HEK293 (cell line): ENCODE data around the gene ALDH18A1.

Experiments used
- CTCF ChIA-PET: fragments of 350-600 bp; formaldehyde crosslinking; extraction: SDS; loops from one replicate; lab custom pipeline; 2021; ENCODE audit warnings: antibody characterized with exemption; lab: Yijun Ruan, JAX
- POLR2A ChIA-PET: fragments of 300-600 bp; formaldehyde crosslinking; extraction: SDS; loops from one replicate; lab custom pipeline; 2020; ENCODE audit warnings: antibody characterized with exemption, inconsistent platforms; lab: Yijun Ruan, JAX
- H3K27ac ChIP-seq: fragments of 200-500 bp; sonication (Bioruptor generic); 2 replicates; pipeline ENCODE4 v1.5.1; 2014; ENCODE audit warnings: low read depth, low read length, control low read depth, inconsistent platforms; ENCODE audit errors: extremely low read depth
- H3K36me3 ChIP-seq, 2 experiments: fragments of 200-500 bp in 1 of 2; sonication (Bioruptor generic) in 1 of 2; 1 replicate in 1 of 2; 2 replicates in 1 of 2; pipeline ENCODE4 v1.5.1; 2014 to 2017; ENCODE audit warnings: inconsistent platforms in 2 of 2, low read length in 2 of 2; ENCODE audit not compliant: control insufficient read depth in 2 of 2, insufficient read depth in 1 of 2
- H3K4me1 ChIP-seq: fragments of 200-500 bp; sonication (Bioruptor generic); 2 replicates; pipeline ENCODE4 v1.5.1; 2014; ENCODE audit warnings: mild to moderate bottlenecking, low read length, inconsistent platforms; ENCODE audit not compliant: control insufficient read depth, insufficient read depth
- H3K4me3 ChIP-seq: 2 replicates; pipeline ENCODE4 v1.5.1; 2011; ENCODE audit warnings: low read depth, mild to moderate bottlenecking, control low read depth, low read length, moderate library complexity
- H3K9me3 ChIP-seq: fragments of 200-500 bp; sonication (Bioruptor generic); 2 replicates; pipeline ENCODE4 v1.5.1; 2014; ENCODE audit warnings: low read depth, low read length, inconsistent platforms; ENCODE audit not compliant: control insufficient read depth, insufficient read depth
- GFI1B ChIP-seq: fragments of 450-650 bp; formaldehyde crosslinking; IDR thresholded peaks from 2 replicates; pipeline ENCODE4 v1.5.1; 2016; ENCODE audit warnings: missing biosample characterization, missing genetic modification characterization
- GLIS1 ChIP-seq: fragments of 450-650 bp; formaldehyde crosslinking; IDR thresholded peaks from 2 replicates; pipeline ENCODE4 v1.5.1; 2016; ENCODE audit warnings: missing biosample characterization, missing genetic modification characterization
- GLIS2 ChIP-seq: fragments of 450-650 bp; formaldehyde crosslinking; IDR thresholded peaks from 2 replicates; pipeline ENCODE4 v1.5.1; 2016; ENCODE audit warnings: missing biosample characterization, missing genetic modification characterization
- KLF1 ChIP-seq: fragments of 450-650 bp; formaldehyde crosslinking; IDR thresholded peaks from 2 replicates; pipeline ENCODE4 v1.5.1; 2016; ENCODE audit warnings: missing biosample characterization, missing genetic modification characterization
- KLF17 ChIP-seq: fragments of 450-650 bp; formaldehyde crosslinking; IDR thresholded peaks from 2 replicates; pipeline ENCODE4 v1.5.1; 2016; ENCODE audit warnings: missing biosample characterization, missing genetic modification characterization
- PRDM10 ChIP-seq: fragments of 450-650 bp; formaldehyde crosslinking; IDR thresholded peaks from 2 replicates; pipeline ENCODE4 v1.5.1; 2016; ENCODE audit warnings: missing biosample characterization, missing genetic modification characterization
- PRDM6 ChIP-seq: fragments of 450-650 bp; formaldehyde crosslinking; IDR thresholded peaks from 2 replicates; pipeline ENCODE4 v1.5.1; 2017; ENCODE audit warnings: missing biosample characterization, missing genetic modification characterization
- SP3 ChIP-seq: fragments of 450-650 bp; formaldehyde crosslinking; IDR thresholded peaks from 2 replicates; pipeline ENCODE4 v1.5.1; 2016; ENCODE audit warnings: missing biosample characterization, missing genetic modification characterization
- SP7 ChIP-seq: fragments of 450-650 bp; formaldehyde crosslinking; IDR thresholded peaks from 2 replicates; pipeline ENCODE4 v1.5.1; 2016; ENCODE audit warnings: missing biosample characterization, missing genetic modification characterization
- WT1 ChIP-seq: fragments of 450-650 bp; formaldehyde crosslinking; IDR thresholded peaks from 2 replicates; pipeline ENCODE4 v1.5.1; 2016; ENCODE audit warnings: missing biosample characterization, missing genetic modification characterization
- YY1 ChIP-seq: fragments of 450-650 bp; formaldehyde crosslinking; IDR thresholded peaks from 2 replicates; pipeline ENCODE4 v1.5.1; 2018; ENCODE audit warnings: missing biosample characterization, missing genetic modification characterization
- ZBTB21 ChIP-seq: fragments of 450-650 bp; formaldehyde crosslinking; IDR thresholded peaks from 2 replicates; pipeline ENCODE4 v1.5.1; 2017; ENCODE audit warnings: missing biosample characterization, missing genetic modification characterization
- ZBTB6 ChIP-seq: fragments of 450-650 bp; formaldehyde crosslinking; IDR thresholded peaks from 2 replicates; pipeline ENCODE4 v1.5.1; 2017; ENCODE audit warnings: missing biosample characterization, missing genetic modification characterization
- ZBTB8A ChIP-seq: fragments of 450-650 bp; formaldehyde crosslinking; IDR thresholded peaks from 2 replicates; pipeline ENCODE4 v1.5.1; 2016; ENCODE audit warnings: missing biosample characterization, missing genetic modification characterization
- ZNF19 ChIP-seq: fragments of 450-650 bp; formaldehyde crosslinking; IDR thresholded peaks from 2 replicates; pipeline ENCODE4; 2016; ENCODE audit warnings: missing biosample characterization, missing genetic modification characterization, low read depth
- ZNF335 ChIP-seq: fragments of 450-650 bp; formaldehyde crosslinking; conservative IDR thresholded peaks from 2 replicates; pipeline ENCODE4 v1.5.1; 2016; ENCODE audit warnings: missing biosample characterization, missing genetic modification characterization
- ZNF341 ChIP-seq: fragments of 450-650 bp; formaldehyde crosslinking; IDR thresholded peaks from 2 replicates; pipeline ENCODE4; 2016; ENCODE audit warnings: low read depth, missing biosample characterization, missing genetic modification characterization
- ZNF366 ChIP-seq: fragments of 450-650 bp; formaldehyde crosslinking; conservative IDR thresholded peaks from 2 replicates; pipeline ENCODE4 v1.5.1; 2016; ENCODE audit warnings: missing biosample characterization, missing genetic modification characterization
- ZNF423 ChIP-seq: fragments of 450-650 bp; formaldehyde crosslinking; IDR thresholded peaks from 2 replicates; pipeline ENCODE4 v1.5.1; 2016; ENCODE audit warnings: missing biosample characterization, missing genetic modification characterization
- ZNF513 ChIP-seq: fragments of 450-650 bp; IDR thresholded peaks from 2 replicates; pipeline ENCODE4 v1.5.1; 2018; ENCODE audit warnings: missing biosample characterization, missing genetic modification characterization
- ZNF529 ChIP-seq: fragments of 450-650 bp; formaldehyde crosslinking; IDR thresholded peaks from 2 replicates; pipeline ENCODE4 v1.5.1; 2017; ENCODE audit warnings: missing genetic modification characterization, missing biosample characterization; ENCODE audit not compliant: insufficient replicate concordance
- ZNF561 ChIP-seq: fragments of 450-650 bp; IDR thresholded peaks from 2 replicates; pipeline ENCODE4 v1.5.1; 2018; ENCODE audit warnings: missing biosample characterization, missing genetic modification characterization, borderline replicate concordance
- ZNF600 ChIP-seq: fragments of 450-650 bp; formaldehyde crosslinking; IDR thresholded peaks from 2 replicates; pipeline ENCODE4 v1.5.1; 2016; ENCODE audit warnings: missing biosample characterization, missing genetic modification characterization
- ZNF629 ChIP-seq: fragments of 450-650 bp; formaldehyde crosslinking; IDR thresholded peaks from 2 replicates; pipeline ENCODE4 v1.5.1; 2017; ENCODE audit warnings: missing biosample characterization, missing genetic modification characterization
- ZNF654 ChIP-seq: fragments of 450-650 bp; formaldehyde crosslinking; IDR thresholded peaks from 2 replicates; pipeline ENCODE4 v1.5.1; 2016; ENCODE audit warnings: low read depth, missing biosample characterization, missing genetic modification characterization
- ZNF660 ChIP-seq: fragments of 450-650 bp; IDR thresholded peaks from 2 replicates; pipeline ENCODE4 v1.5.1; 2018; ENCODE audit warnings: missing biosample characterization, mild to moderate bottlenecking, missing genetic modification characterization
- ZNF76 ChIP-seq: fragments of 450-650 bp; formaldehyde crosslinking; IDR thresholded peaks from 2 replicates; pipeline ENCODE4; 2016; ENCODE audit warnings: low read depth, missing biosample characterization, missing genetic modification characterization, borderline replicate concordance
- ZNF777 ChIP-seq: fragments of 450-650 bp; formaldehyde crosslinking; IDR thresholded peaks from 2 replicates; pipeline ENCODE4 v1.5.1; 2017; ENCODE audit warnings: missing biosample characterization, missing genetic modification characterization, borderline replicate concordance
- ZXDB ChIP-seq: fragments of 450-650 bp; formaldehyde crosslinking; IDR thresholded peaks from 2 replicates; pipeline ENCODE4 v1.5.1; 2016; ENCODE audit warnings: missing biosample characterization, missing genetic modification characterization

The ALDH18A1 gene

GRCh38 chr10:95656291-95657164, at the start of gene ALDH18A1:
Gene ALDH18A1 (minus strand): TSS chr10:95656711. CDS start chr10:95653377, 3,334 bp downstream.
- Histone ChIP-seq H3K36me3 (peaks cover 16 to 24% of the 10 kb centered on the region in 2 experiments), H3K4me3 (peak within 1 kb of the TSS; percentile 97), H3K4me1 (no peaks in the 10 kb centered on the region; the same call in 1 of the 2 replicates), H3K9me3 (no peaks in the 10 kb centered on the region), H3K27ac (peak within 1 kb of the TSS; percentile 82)
- ChIA-PET POLR2A (no interaction called here), CTCF (interaction anchor here (0.9 to 1.2 kb wide), 2 partner anchors 37 to 170 kb away, joined by 3 to 5 read pairs; partner anchors contain the start of gene TCTN3)
- peak; percentile 37; the same call in 1 of the 2 replicates for TF ChIP-seq ZNF341
- TF ChIP-seq PRDM10 (tag by site-specific recombination) = peak; percentile 85
- no peak for TF ChIP-seq ZNF654 (tag by site-specific recombination)
- peak; percentile 66; the same call in 1 of the 2 replicates for TF ChIP-seq ZNF660
- TF ChIP-seq WT1 (tag by site-specific recombination) = peak; percentile 25; the same call in 1 of the 2 replicates
- no peak for TF ChIP-seq ZNF777 (tag by site-specific recombination)
- TF ChIP-seq ZNF423 (tag by site-specific recombination) = peak; percentile 58; the same call in 1 of the 2 replicates
- TF ChIP-seq GLIS2 (tag by site-specific recombination) = peak; percentile 55
- peak; percentile 62 for TF ChIP-seq SP7 (tag by site-specific recombination)
- peak; percentile 33; the same call in 1 of the 2 replicates for TF ChIP-seq YY1 (tag by site-specific recombination)
- TF ChIP-seq GLIS1 (tag by site-specific recombination) = peak; percentile 72
- peak; percentile 92 for TF ChIP-seq ZNF335 (tag by site-specific recombination)
- TF ChIP-seq ZNF561 (tag by site-specific recombination) = no peak
- peak; percentile 83 for TF ChIP-seq ZBTB6 (tag by site-specific recombination)
- TF ChIP-seq SP3 (tag by site-specific recombination) = peak; percentile 85
- TF ChIP-seq KLF1 (tag by site-specific recombination) = peak; percentile 29; the same call in 1 of the 2 replicates
- TF ChIP-seq ZNF629 = peak; percentile 92
- TF ChIP-seq ZNF529 (tag by site-specific recombination) = no peak
- peak; percentile 87 for TF ChIP-seq ZXDB (tag by site-specific recombination)
- TF ChIP-seq GFI1B (tag by site-specific recombination) = no peak
- TF ChIP-seq ZNF76 (tag by site-specific recombination) = peak; percentile 43; the same call in 1 of the 2 replicates
- TF ChIP-seq ZNF366 = peak; percentile 62
- TF ChIP-seq ZBTB21 (tag by site-specific recombination) = peak; percentile 82
- peak; percentile 53 for TF ChIP-seq ZBTB8A (tag by site-specific recombination)
- TF ChIP-seq PRDM6 = no peak
- TF ChIP-seq ZNF19 (tag by site-specific recombination) = peak; percentile 92
- TF ChIP-seq ZNF513 (tag by site-specific recombination) = 0 out of 2 replicates have a peak, but pooled peaks have one; percentile 26
- peak; percentile 65 for TF ChIP-seq ZNF600 (tag by site-specific recombination)
- peak; percentile 47; the same call in 1 of the 2 replicates for TF ChIP-seq KLF17 (tag by site-specific recombination)
